HG02759 (cell line): ENCODE results near the gene RFX7.

Source experiments
- ATAC-seq: cut with Tn5 transposase; IDR thresholded peaks from one replicate; pipeline ENCODE4 v1.9.1; 2021; ENCODE audit warnings: mild to moderate bottlenecking, moderate library complexity; ENCODE audit not compliant: unreplicated experiment

RFX7 gene

GRCh38 chr15:56244811-56245576, 1.3 kb upstream of the RFX7 start:
- peak; percentile 17 for ATAC-seq

GRCh38 chr15:56244038-56244810, 545 bp upstream of the RFX7 start:
- no peak for ATAC-seq

- no peak for ATAC-seq
These were observed 1.0 kb downstream of the RFX7 start for GRCh38 chr15:56242576-56243162.

GRCh38 chr15:56241374-56242105, 2.1 kb downstream of the RFX7 start:
- ATAC-seq, result no peak

- ATAC-seq, result no peak
These were observed 3.3 kb downstream of the RFX7 start for GRCh38 chr15:56240390-56240789.

GRCh38 chr15:56236197-56236596, 7.5 kb downstream of the RFX7 start:
- no peak for ATAC-seq

- ATAC-seq, result no peak
These were observed 8.9 kb downstream of the RFX7 start for GRCh38 chr15:56234804-56235203.

GRCh38 chr15:56233549-56233948, 10.1 kb downstream of the RFX7 start:
- no peak for ATAC-seq

GRCh38 chr15:56232058-56232457, 11.6 kb downstream of the RFX7 start:
- ATAC-seq, result no peak

GRCh38 chr15:56228854-56229253, 14.8 kb downstream of the RFX7 start:
- ATAC-seq, result no peak

GRCh38 chr15:56228352-56228751, 15.3 kb downstream of the RFX7 start:
- ATAC-seq, result no peak

GRCh38 chr15:56227780-56228179, 15.9 kb downstream of the RFX7 start:
- no peak for ATAC-seq

GRCh38 chr15:56227306-56227705, 16.4 kb downstream of the RFX7 start:
- ATAC-seq, result no peak

- no peak for ATAC-seq
These were observed 18.2 kb downstream of the RFX7 start for GRCh38 chr15:56225520-56225919.

- ATAC-seq, result no peak
These were observed 21.4 kb downstream of the RFX7 start for GRCh38 chr15:56222302-56222701.

GRCh38 chr15:56217341-56217740, 26.3 kb downstream of the RFX7 start:
- no peak for ATAC-seq

GRCh38 chr15:56215769-56216168, 27.9 kb downstream of the RFX7 start:
- no peak for ATAC-seq

- ATAC-seq, result no peak
These were observed 31.6 kb downstream of the RFX7 start for GRCh38 chr15:56211960-56212550.

GRCh38 chr15:56211064-56211463, 32.6 kb downstream of the RFX7 start:
- ATAC-seq, result no peak

- ATAC-seq, result no peak
These were observed 35.0 kb downstream of the RFX7 start for GRCh38 chr15:56208641-56209155.

- ATAC-seq, result no peak
These were observed 35.5 kb downstream of the RFX7 start for GRCh38 chr15:56208185-56208584.
